Dedifferentiated amniotic fluid mesenchymal stem cell (primary cell): ENCODE results near the gene SLC20A1.

Experiments
- DNase-seq: peaks from one replicate; pipeline ENCODE4 v3.0.0-alpha.2; 2016; ENCODE audit errors: extremely low spot score

The SLC20A1 gene

GRCh38 chr2:112625474-112626114, 20.1 kb upstream of the SLC20A1 start:
- DNase-seq: no peak

GRCh38 chr2:112626604-112627059, 19.1 kb upstream of the SLC20A1 start:
- DNase-seq: peak; percentile 34

GRCh38 chr2:112627060-112628040, 18.4 kb upstream of the SLC20A1 start:
- DNase-seq: peak; percentile 91

- DNase-seq: no peak
Observed at GRCh38 chr2:112629224-112629623, 16.5 kb upstream of the SLC20A1 start.

GRCh38 chr2:112629823-112630222, 15.9 kb upstream of the SLC20A1 start:
- DNase-seq: no peak

GRCh38 chr2:112630268-112630667, 15.5 kb upstream of the SLC20A1 start:
- no peak for DNase-seq

- DNase-seq: no peak
Observed at GRCh38 chr2:112633708-112634107, 12.0 kb upstream of the SLC20A1 start.

- no peak for DNase-seq
Observed at GRCh38 chr2:112634153-112634873, 11.4 kb upstream of the SLC20A1 start.

GRCh38 chr2:112634874-112635157, 10.9 kb upstream of the SLC20A1 start:
- no peak for DNase-seq

GRCh38 chr2:112636605-112637288, 9.0 kb upstream of the SLC20A1 start:
- DNase-seq: no peak

- no peak for DNase-seq
Observed at GRCh38 chr2:112637289-112637660, 8.5 kb upstream of the SLC20A1 start.

- DNase-seq: no peak
Observed at GRCh38 chr2:112639936-112640335, 5.8 kb upstream of the SLC20A1 start.

- no peak for DNase-seq
Observed at GRCh38 chr2:112640467-112640799, 5.3 kb upstream of the SLC20A1 start.

- DNase-seq: peak; percentile 25
Observed at GRCh38 chr2:112640800-112641675, 4.7 kb upstream of the SLC20A1 start.

- DNase-seq: no peak
Observed at GRCh38 chr2:112641701-112642100, 4.0 kb upstream of the SLC20A1 start.

- no peak for DNase-seq
Observed at GRCh38 chr2:112642561-112642960, 3.2 kb upstream of the SLC20A1 start.

- DNase-seq: no peak
Observed at GRCh38 chr2:112642966-112643365, 2.8 kb upstream of the SLC20A1 start.

- DNase-seq: no peak
Observed at GRCh38 chr2:112643488-112643887, 2.3 kb upstream of the SLC20A1 start.

- no peak for DNase-seq
Observed at GRCh38 chr2:112644155-112644932, 1.4 kb upstream of the SLC20A1 start.

GRCh38 chr2:112644933-112645309, 818 bp upstream of the SLC20A1 start:
- DNase-seq: no peak
